Measurements from ENCODE around the gene FASLG.
"Not testable (repeated sequence)": the region's sequence is repeated elsewhere in the genome, so short reads cannot be mapped to it uniquely, and the experiment has no call there.

The FASLG gene

GRCh38 chr1:172658871-172659453, at the start of gene FASLG:
TSS of gene FASLG (plus strand) at chr1:172659103. CDS start at chr1:172659202, 99 bp downstream.
- DNase-seq: no peak

- no peak for DNase-seq
These were observed 49.4 kb upstream of the FASLG start for GRCh38 chr1:172609528-172609927.

- no peak for DNase-seq
These were observed 46.4 kb upstream of the FASLG start for GRCh38 chr1:172612478-172612877.

GRCh38 chr1:172613294-172613693, 45.6 kb upstream of the FASLG start:
- no peak for DNase-seq

- no peak for DNase-seq
These were observed 42.7 kb upstream of the FASLG start for GRCh38 chr1:172616195-172616594.

GRCh38 chr1:172616636-172617035, 42.3 kb upstream of the FASLG start:
- DNase-seq: no peak

- DNase-seq: not testable (repeated sequence)
These were observed 38.3 kb upstream of the FASLG start for GRCh38 chr1:172620603-172621002.

- DNase-seq: no peak
These were observed 36.4 kb upstream of the FASLG start for GRCh38 chr1:172622541-172622940.

GRCh38 chr1:172623748-172624147, 35.2 kb upstream of the FASLG start:
- no peak for DNase-seq

GRCh38 chr1:172626845-172627244, 32.1 kb upstream of the FASLG start:
- no peak for DNase-seq

- no peak for DNase-seq
These were observed 31.2 kb upstream of the FASLG start for GRCh38 chr1:172627702-172628101.

GRCh38 chr1:172628401-172628800, 30.5 kb upstream of the FASLG start:
- no peak for DNase-seq

- DNase-seq: no peak
These were observed 29.7 kb upstream of the FASLG start for GRCh38 chr1:172629170-172629569.

- no peak for DNase-seq
These were observed 29.3 kb upstream of the FASLG start for GRCh38 chr1:172629638-172630037.

- no peak for DNase-seq
These were observed 28.7 kb upstream of the FASLG start for GRCh38 chr1:172630056-172630818.

- no peak for DNase-seq
These were observed 28.0 kb upstream of the FASLG start for GRCh38 chr1:172630868-172631267.

- no peak for DNase-seq
These were observed 21.4 kb upstream of the FASLG start for GRCh38 chr1:172637522-172637921.

GRCh38 chr1:172638249-172638648, 20.7 kb upstream of the FASLG start:
- DNase-seq: no peak

- no peak for DNase-seq
These were observed 19.7 kb upstream of the FASLG start for GRCh38 chr1:172638885-172639831.

- no peak for DNase-seq
These were observed 18.8 kb upstream of the FASLG start for GRCh38 chr1:172640111-172640510.

- no peak for DNase-seq
These were observed 17.4 kb upstream of the FASLG start for GRCh38 chr1:172641492-172641891.

- DNase-seq: no peak
These were observed 15.9 kb upstream of the FASLG start for GRCh38 chr1:172642970-172643369.

- DNase-seq: no peak
These were observed 12.2 kb upstream of the FASLG start for GRCh38 chr1:172646653-172647052.

All from DMS 273 treated with DMSO at 0.1 percent for 48 hours (cell line).